SJCRH30 (cell line): ENCODE data around the gene DENND1B. TPM values are rescaled to one million over a fixed set of nuclear protein-coding genes. Genes with fewer than 3 reads are reported as not detected.
"Not testable (repeated sequence)": the region's sequence is repeated elsewhere in the genome, so short reads cannot be mapped to it uniquely, and the experiment has no call there.

ENCODE experiments used
- DNase-seq, 2 experiments: peaks; one replicate each; pipeline ENCODE4 v3.0.0-alpha.2; 2015 to 2020
- H3K27ac ChIP-seq: fragments of 250-450 bp; sonication (Bioruptor Pico); 2 replicates; pipeline ENCODE4 v1.5.1; 2020; ENCODE audit warnings: mild to moderate bottlenecking, moderate library complexity
- H3K27me3 ChIP-seq: fragments of 250-450 bp; sonication (Bioruptor Pico); 2 replicates; pipeline ENCODE4 v1.5.1; 2020; ENCODE audit warnings: mild to moderate bottlenecking, moderate library complexity
- H3K36me3 ChIP-seq: fragments of 250-450 bp; sonication (Bioruptor Pico); 2 replicates; pipeline ENCODE4 v1.5.1; 2020; ENCODE audit warnings: mild to moderate bottlenecking, moderate library complexity
- H3K4me1 ChIP-seq: fragments of 250-450 bp; sonication (Bioruptor Pico); 2 replicates; pipeline ENCODE4 v1.5.1; 2020; ENCODE audit warnings: mild to moderate bottlenecking, moderate library complexity
- H3K4me3 ChIP-seq: fragments of 250-450 bp; sonication (Bioruptor Pico); 2 replicates; pipeline ENCODE4 v1.5.1; 2020; ENCODE audit warnings: mild to moderate bottlenecking, moderate library complexity
- H3K9me3 ChIP-seq: fragments of 250-450 bp; sonication (Bioruptor Pico); replicated peaks from 2 replicates; pipeline ENCODE4 v1.5.1; 2020; ENCODE audit warnings: mild to moderate bottlenecking, moderate library complexity
- total RNA-seq: library from RNA; depleted of rRNA; stranded (reverse); fragments of >200 nt; shearing (Covaris generic); gene quantifications from 2 replicates; pipeline ENCODE4 v1.2.3, GENCODE V29; 2014

DENND1B gene
- total RNA-seq, 1 experiment from 2014 or later = 4.2 TPM

DNA sequence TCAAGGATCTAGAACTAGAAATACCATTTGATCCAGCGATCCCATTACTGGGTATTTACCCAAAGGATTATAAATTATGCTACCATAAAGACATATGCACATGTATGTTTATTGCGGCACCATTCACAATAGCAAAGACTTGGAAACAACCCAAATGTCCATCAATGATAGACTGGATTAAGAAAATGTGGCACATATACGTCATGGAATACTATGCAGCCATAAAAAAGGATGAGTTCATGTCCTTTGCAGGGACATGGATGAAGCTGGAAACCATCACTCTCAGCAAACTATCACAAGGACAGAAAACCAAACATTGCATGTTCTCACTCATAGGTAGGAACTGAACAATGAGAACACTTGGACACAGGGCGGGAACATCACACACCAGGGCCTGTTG, 199.7 kb downstream of the DENND1B start:
- H3K27me3 ChIP-seq, H3K9me3 ChIP-seq, H3K4me3 ChIP-seq, H3K27ac ChIP-seq, DNase-seq, H3K4me1 ChIP-seq, H3K36me3 ChIP-seq: not testable (repeated sequence)

DNA sequence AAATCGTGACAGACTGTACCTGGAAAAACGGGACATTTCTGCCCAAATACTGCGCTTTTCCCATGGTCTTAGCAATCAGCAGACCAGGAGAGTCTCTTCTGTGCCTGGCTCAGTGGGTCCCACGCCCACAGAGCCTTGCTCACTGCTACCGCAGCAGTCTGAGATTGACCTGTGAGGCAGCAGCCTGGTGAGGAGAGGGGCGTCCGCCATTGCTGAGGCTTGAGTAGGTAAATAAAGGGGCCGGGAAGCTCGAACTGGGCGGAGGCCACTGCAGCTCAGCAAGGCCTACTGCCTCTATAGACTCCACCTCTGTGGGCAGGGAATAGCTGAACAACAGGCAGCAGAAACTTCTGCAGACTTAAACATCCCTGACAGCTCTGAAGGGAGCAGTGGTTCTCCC, 203.1 kb downstream of the DENND1B start:
- Histone ChIP-seq H3K27ac (no peak overlapping the region), H3K9me3 (no peaks in the 10 kb centered on the region), H3K27me3 (no peaks in the 10 kb centered on the region), H3K4me1 (no peaks in the 10 kb centered on the region), H3K36me3 (no peaks in the 10 kb centered on the region), H3K4me3 (no peak overlapping the region)
- no peak for DNase-seq

- Histone ChIP-seq H3K4me1 (no peaks in the 10 kb centered on the region), H3K9me3 (no peaks in the 10 kb centered on the region), H3K4me3 (no peak overlapping the region), H3K36me3 (no peaks in the 10 kb centered on the region), H3K27me3 (no peaks in the 10 kb centered on the region), H3K27ac (no peak overlapping the region)
- no peak for DNase-seq
Observed at GRCh38 chr1:197567442-197567841, 207.8 kb downstream of the DENND1B start.

GRCh38 chr1:197561041-197561440, 214.2 kb downstream of the DENND1B start:
- Histone ChIP-seq H3K9me3 (no peaks in the 10 kb centered on the region), H3K27me3 (no peaks in the 10 kb centered on the region), H3K27ac (no peak overlapping the region), H3K4me3 (no peak overlapping the region), H3K4me1 (no peaks in the 10 kb centered on the region), H3K36me3 (no peaks in the 10 kb centered on the region)
- no peak for DNase-seq

DNA sequence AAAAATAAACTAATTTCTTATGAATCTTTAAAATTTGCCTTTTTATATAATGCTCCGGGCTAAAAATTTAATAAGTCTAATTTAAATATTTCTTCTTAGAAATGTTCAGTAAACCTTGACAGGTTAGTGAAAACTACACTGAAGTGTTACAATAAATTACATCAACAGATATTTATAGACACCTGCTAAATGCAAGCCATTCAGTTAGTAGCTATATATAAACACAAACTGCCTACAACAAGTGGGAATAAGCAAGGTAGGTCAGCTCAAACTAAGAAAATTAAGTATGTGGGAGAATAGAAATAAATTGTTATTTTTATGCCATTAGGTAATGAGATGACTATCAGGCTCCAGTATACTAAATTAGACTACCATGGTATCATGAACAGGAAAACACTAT, 215.6 kb downstream of the DENND1B start:
- Histone ChIP-seq H3K36me3 (no peaks in the 10 kb centered on the region), H3K4me1 (no peaks in the 10 kb centered on the region), H3K27me3 (no peaks in the 10 kb centered on the region), H3K9me3 (no peaks in the 10 kb centered on the region), H3K27ac (no peak overlapping the region), H3K4me3 (no peak overlapping the region)
- DNase-seq = no peak

GRCh38 chr1:197559244-197559643, 216.0 kb downstream of the DENND1B start:
- no peak overlapping the region for H3K4me3 ChIP-seq
- no peaks in the 10 kb centered on the region for H3K36me3 ChIP-seq
- H3K9me3 ChIP-seq = no peaks in the 10 kb centered on the region
- H3K4me1 ChIP-seq = no peaks in the 10 kb centered on the region
- no peak overlapping the region for H3K27ac ChIP-seq
- H3K27me3 ChIP-seq = no peaks in the 10 kb centered on the region
- no peak for DNase-seq

- no peaks in the 10 kb centered on the region for H3K4me1 ChIP-seq
- no peak for DNase-seq
Observed at GRCh38 chr1:197557302-197557701, 218.0 kb downstream of the DENND1B start.

GRCh38 chr1:197553281-197553680, 222.0 kb downstream of the DENND1B start:
- H3K4me1 ChIP-seq = no peaks in the 10 kb centered on the region
- H3K9me3 ChIP-seq = no peaks in the 10 kb centered on the region
- H3K4me3 ChIP-seq = no peak overlapping the region
- no peaks in the 10 kb centered on the region for H3K27me3 ChIP-seq
- DNase-seq = no peak
- no peaks in the 10 kb centered on the region for H3K36me3 ChIP-seq
- H3K27ac ChIP-seq = no peak overlapping the region

More at GRCh38 chr1:197557302-197557701, 218.0 kb downstream of the DENND1B start:
- no peaks in the 10 kb centered on the region for H3K27me3 ChIP-seq
- H3K36me3 ChIP-seq = no peaks in the 10 kb centered on the region
- H3K27ac ChIP-seq = no peak overlapping the region
- no peak overlapping the region for H3K4me3 ChIP-seq
- no peaks in the 10 kb centered on the region for H3K9me3 ChIP-seq

DNA sequence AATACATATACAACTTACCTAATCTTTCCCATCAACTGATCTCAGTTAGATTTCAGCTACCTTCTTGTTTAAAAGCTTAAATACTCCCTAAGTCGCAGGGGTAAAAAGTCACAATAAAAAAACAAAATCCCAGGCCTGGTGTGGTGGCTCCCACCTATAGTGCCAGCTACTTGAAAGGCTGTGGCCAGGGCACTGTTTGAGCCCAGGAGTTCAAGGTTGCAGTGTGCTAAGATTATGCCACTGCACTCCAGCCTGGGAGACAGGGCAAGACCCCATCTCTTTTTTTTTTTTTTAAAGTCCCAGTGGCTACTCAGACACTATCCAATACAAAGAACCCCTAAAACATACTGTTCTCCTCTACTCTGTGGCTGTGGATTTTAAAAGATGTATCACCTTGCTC, 228.3 kb downstream of the DENND1B start:
- no peak overlapping the region for H3K4me3 ChIP-seq
- no peaks in the 10 kb centered on the region for H3K9me3 ChIP-seq
- DNase-seq = no peak
- no peaks in the 10 kb centered on the region for H3K36me3 ChIP-seq
- H3K27me3 ChIP-seq = no peaks in the 10 kb centered on the region
- H3K4me1 ChIP-seq = no peaks in the 10 kb centered on the region
- H3K27ac ChIP-seq = no peak overlapping the region

DNA sequence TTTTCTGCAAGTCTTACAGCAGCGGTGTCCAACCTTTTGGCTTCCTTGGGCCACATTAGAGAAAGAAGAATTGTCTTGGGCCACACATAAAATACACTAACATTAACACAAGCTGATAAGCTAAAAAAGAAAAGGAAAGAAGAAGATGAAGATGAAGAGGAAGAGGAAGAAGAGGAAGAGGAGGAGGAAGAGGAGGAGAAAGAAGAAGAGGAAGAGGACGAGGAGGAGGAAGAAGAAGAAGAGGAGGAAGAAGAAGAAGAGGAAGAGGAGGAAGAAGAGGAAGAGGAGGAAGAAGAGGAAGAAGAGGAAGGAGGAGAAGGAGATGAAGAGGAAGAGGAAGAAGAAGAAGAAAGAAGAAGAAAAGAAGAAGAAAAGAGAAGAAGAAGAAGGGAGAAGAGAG, 230.7 kb downstream of the DENND1B start:
- H3K27me3 ChIP-seq = no peaks in the 10 kb centered on the region
- H3K36me3 ChIP-seq = no peaks in the 10 kb centered on the region
- no peaks in the 10 kb centered on the region for H3K4me1 ChIP-seq
- no peak for DNase-seq
- no peaks in the 10 kb centered on the region for H3K9me3 ChIP-seq
- H3K4me3 ChIP-seq = no peak overlapping the region
- no peak overlapping the region for H3K27ac ChIP-seq

DNA sequence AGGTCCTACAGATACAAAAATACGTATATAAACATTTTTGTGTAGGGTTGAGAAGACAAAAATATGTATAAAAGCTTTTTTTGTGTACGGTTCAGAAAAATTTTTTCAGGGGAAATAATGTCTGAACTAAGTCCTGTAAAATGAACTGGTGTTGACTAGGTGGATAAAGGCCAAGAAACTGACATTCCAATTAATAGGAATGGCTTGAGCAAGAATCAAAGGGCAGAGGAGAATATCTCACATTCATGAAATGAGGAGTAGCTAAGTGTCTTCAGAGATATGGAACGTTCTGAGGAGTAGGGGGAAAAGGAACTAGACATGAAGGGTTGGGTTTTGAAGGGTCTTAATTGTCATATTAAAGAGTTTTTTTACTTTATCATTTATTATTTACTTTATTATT, 231.2 kb downstream of the DENND1B start:
- no peaks in the 10 kb centered on the region for H3K27me3 ChIP-seq
- no peaks in the 10 kb centered on the region for H3K9me3 ChIP-seq
- no peak for DNase-seq
- no peak overlapping the region for H3K4me3 ChIP-seq
- H3K4me1 ChIP-seq = no peaks in the 10 kb centered on the region
- H3K27ac ChIP-seq = no peak overlapping the region
- no peaks in the 10 kb centered on the region for H3K36me3 ChIP-seq

- no peak overlapping the region for H3K4me3 ChIP-seq
- no peaks in the 10 kb centered on the region for H3K4me1 ChIP-seq
- DNase-seq = no peak
- no peaks in the 10 kb centered on the region for H3K27me3 ChIP-seq
- H3K36me3 ChIP-seq = no peaks in the 10 kb centered on the region
- no peaks in the 10 kb centered on the region for H3K9me3 ChIP-seq
- no peak overlapping the region for H3K27ac ChIP-seq
Observed at GRCh38 chr1:197541411-197541810, 233.9 kb downstream of the DENND1B start.

DNA sequence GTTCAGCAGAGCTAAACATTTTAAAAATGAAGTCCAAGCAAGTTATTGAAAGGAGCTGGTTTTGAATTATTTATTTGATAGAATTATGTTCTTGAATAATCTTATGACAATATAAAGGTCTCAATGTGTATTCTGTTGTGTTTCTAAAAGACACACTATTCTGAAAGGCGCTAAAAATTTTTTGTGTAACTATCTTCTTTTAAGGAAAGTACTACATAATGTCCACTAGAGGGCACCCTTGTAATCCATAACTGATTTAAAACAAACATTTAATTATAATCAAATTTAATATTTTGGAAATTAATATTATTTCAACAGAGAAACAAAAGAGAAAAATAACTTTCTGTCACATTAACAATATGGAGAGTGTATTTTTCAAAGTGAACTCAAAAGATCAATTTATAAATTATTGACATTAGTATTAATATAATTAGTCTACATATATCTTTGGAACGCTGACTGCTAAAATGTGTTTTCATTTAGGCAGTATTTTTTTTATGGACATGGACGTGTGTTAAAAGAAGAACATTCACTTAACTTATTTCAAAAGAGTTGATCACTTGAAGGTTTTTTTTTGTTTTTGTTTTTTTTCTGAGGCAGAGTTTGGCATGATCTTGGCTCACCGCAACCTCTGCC, 248.4 kb downstream of the DENND1B start:
- Histone ChIP-seq H3K4me3 (no peak overlapping the region), H3K9me3 (no peaks in the 10 kb centered on the region), H3K27me3 (no peaks in the 10 kb centered on the region), H3K4me1 (no peaks in the 10 kb centered on the region), H3K36me3 (no peaks in the 10 kb centered on the region), H3K27ac (no peak overlapping the region)
- peak in 1 of 2 experiments; percentile 46 for DNase-seq

DNA sequence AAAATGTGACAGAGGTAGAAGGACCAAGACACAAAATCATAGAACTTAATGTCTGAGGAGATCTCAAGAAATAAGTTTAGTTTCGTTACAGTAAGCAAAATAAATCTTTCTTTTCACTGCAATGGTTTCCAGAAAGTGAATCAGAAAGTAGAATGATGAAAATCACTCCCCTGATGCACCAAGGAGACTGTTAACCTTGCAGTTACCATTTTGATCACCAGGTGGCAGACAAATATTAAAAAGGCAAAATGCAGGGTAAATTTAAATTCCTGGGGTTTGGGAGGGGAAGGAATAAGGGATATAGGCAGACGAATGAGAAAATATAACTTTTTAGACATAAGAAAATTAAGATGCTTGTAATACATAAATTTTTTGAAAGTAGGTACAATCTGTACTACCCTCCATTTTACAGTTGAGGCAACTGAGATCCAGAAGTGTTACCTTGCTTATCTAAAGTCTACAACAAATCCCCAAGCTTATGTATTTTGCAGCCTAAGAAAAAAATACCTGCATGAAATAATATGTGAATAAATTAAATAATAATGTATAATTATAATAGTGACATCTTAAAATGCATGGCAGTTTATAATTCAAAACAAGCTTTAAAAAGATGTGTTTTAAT, 254.1 kb downstream of the DENND1B start:
- H3K9me3 ChIP-seq = no peaks in the 10 kb centered on the region
- no peaks in the 10 kb centered on the region for H3K4me1 ChIP-seq
- H3K27ac ChIP-seq = no peak overlapping the region
- H3K36me3 ChIP-seq = no peaks in the 10 kb centered on the region
- peak; percentile 4 to 55 for DNase-seq
- H3K4me3 ChIP-seq = no peak overlapping the region
- no peaks in the 10 kb centered on the region for H3K27me3 ChIP-seq

DNA sequence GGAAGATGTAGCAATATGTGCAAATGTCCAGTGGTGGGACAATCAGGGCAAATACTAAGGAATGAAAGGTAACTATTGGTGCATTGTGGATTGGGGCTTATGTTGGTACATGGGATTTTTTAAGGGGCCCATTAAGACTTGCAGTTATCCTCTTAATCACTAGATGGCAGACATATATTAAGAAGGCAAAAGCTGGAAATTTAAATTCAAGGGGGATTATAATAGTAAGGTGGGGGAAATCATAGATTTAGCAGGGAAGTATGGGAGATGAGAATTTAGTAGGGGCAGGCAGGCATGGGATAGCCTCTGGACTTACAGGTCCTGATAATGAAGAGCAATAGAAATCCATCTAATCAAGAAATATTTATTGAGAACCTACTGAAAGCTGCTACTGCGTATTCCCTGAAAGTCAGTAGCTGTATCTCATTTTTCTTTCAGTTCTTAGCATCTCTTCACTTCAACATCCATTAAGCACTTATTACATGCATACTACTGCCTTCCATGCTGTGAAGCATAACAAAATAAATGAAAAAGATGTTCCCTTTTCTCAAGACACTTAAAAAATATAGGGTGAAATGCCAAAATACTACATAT, 255.4 kb downstream of the DENND1B start:
- no peak overlapping the region for H3K27ac ChIP-seq
- DNase-seq = peak in 1 of 2 experiments; percentile 20
- H3K4me3 ChIP-seq = no peak overlapping the region
- H3K9me3 ChIP-seq = no peaks in the 10 kb centered on the region
- no peaks in the 10 kb centered on the region for H3K27me3 ChIP-seq
- H3K4me1 ChIP-seq = no peaks in the 10 kb centered on the region
- H3K36me3 ChIP-seq = no peaks in the 10 kb centered on the region

DNA sequence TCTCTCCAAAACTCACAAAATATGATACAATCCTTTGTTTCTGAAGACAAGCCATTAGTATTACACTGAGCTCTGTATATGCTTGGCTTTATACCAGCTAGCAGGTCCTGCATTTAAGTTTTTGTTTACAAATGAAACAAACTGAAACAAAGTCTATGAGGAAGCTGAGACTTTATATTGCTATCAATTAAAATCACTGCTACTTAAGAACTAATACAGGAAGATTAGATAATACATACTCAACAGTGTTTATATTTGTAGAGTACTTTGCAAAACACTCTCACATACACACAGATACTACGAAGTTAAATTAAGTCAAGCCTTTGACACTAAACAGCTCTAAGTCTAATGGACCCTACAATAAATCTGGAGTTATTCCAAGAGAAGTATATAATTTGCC, 259.9 kb downstream of the DENND1B start:
- no peaks in the 10 kb centered on the region for H3K9me3 ChIP-seq
- H3K27me3 ChIP-seq = no peaks in the 10 kb centered on the region
- no peaks in the 10 kb centered on the region for H3K4me1 ChIP-seq
- H3K27ac ChIP-seq = no peak overlapping the region
- no peaks in the 10 kb centered on the region for H3K36me3 ChIP-seq
- DNase-seq = no peak
- no peak overlapping the region for H3K4me3 ChIP-seq
